ENCODE results near the gene MEAF6.
"Not testable (repeated sequence)": the region's sequence is repeated elsewhere in the genome, so short reads cannot be mapped to it uniquely, and the experiment has no call there.

The MEAF6 gene

DNA sequence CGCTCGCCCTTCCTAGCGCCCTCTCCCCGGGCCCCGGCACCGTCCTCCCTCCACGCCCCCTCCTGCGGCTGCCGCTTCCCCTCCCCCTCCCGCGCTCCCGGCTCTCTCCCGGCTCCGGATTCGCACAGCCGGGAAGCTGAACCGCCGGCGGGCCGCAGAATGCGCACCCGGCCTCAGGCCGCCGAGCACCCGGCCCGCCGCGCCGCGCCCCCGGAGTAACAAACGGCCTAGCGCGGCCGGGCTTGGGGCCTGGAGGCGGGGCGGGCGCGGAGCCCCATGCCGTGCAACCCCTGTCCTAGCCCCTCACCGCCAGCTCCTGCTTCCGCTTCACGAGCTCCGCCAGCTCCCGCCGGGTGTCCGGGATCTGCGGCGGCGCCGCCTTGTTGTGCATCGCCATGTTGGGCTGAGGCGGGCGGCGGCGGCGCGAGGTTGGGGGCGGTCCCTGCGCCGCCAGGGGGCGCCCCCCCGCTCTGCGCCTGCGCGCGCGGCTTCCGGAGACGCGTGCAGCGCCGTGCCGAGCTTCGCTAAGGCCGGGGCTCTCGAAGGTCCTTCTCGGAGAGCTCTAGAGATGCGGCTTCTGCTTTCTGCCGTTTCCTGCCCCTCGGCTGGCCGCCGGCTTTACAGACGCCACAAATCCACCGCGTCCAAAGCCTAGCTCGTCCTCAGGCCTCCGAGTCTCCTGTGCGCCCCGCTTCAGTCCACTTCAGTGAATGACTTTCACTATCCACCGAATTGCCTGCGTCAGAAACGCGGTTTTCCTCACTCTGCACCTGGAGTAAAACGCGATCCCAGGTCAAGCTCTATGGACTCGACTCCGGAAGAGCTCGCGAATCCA is at the start of gene MEAF6:
MEAF6 (minus strand) TSS at position 417 of the 835 bp plus-strand sequence; CDS start at position 397, 20 bp downstream.
- DNase-seq, result peak; percentile 84

DNA sequence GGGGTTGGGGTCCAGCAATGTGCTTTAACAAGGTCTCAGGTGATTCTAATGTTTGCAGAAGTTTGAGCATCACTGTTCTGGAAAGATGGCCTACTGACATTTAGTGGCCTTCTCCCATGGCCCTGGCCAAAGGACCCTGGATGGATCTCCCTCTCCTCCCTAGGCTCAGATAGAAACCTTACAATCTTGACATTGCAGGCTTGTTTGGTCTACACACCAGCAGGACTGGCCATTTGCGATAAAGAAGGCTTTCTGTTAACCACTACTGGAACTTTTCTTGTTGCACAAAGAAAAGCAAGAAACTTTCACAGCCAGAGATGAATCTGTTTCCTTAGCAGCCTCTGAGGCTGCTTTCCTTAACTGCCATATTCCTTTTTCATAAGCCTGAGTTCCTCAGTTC is 48.4 kb upstream of the MEAF6 start:
- DNase-seq, result no peak

DNA sequence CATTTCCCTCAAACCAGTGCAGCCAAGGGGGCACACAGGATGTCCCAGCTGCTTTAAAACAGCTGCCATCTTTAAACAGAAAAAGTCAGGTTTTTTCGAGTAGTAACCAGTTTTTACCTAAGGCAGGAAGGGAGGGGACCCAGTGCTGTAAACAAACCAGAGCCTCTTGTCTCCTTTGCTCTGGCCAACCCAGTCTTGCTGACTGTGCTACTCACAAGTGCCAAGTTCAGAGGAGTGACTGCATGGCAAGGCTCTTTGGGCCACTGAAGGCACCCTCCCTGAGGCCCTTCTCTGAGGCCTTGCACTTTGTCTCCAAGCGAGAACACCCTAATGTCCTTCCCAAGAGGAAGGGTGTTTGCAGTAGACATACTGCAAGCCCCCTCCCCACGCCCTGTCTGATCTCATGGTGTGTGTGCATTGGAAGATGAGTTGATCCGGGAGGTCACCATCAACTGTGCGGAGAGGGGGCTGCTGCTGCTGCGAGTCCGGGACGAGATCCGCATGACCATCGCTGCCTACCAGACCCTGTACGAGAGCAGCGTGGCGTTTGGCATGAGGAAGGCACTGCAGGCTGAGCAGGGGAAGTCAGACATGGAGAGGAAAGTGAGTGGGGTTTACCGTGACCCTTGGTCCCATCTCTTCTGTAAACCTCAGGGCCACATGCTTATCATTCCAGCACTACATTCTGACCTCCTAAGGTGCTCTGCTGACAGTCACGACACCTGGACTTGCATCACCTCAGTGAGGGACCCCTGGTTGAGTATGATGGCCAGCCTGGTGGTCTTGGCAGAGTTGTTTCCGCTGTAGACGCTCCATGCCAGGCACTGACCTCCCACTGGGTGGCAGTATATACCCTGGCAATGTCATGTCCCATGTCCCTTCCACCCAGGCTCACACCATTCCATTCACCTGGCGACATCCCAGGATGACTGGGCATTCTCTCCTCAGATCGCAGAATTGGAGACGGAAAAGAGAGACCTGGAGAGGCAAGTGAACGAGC is 46.9 kb upstream of the MEAF6 start:
- peak; percentile 23 for DNase-seq

DNA sequence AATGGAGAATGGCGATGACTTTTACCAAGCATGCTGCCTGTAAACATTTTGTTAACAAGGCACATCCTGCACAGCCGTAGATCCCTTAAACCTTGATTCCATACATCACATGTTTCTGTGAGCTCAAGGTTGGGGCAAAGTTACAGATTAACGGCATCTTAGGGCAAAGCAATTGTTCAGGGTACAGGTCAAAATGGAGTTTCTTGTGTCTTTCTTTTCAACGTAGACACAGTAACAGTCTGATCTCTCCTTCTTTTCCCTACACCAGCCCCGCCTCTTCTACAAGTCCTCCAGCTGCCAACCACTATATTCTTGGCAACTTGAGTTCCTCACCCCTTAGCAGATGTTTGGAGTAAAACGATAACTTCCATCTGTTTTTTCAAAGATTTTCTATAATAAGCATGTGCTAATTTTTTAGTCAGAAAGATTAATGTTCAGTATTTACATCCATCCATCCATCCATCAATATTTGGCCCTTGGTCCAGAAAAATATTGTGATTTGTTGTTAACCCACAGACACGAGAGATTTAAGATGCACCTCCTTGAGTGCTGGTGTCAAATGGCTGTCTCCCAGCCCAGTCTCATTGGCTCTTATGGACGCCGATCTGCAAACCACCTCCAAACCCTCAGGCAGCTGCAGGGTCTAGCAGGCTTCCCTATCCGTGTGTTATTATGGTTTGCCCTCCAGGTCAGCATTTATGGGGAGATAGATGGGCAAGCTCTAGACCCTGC is 46.0 kb upstream of the MEAF6 start:
- no peak for DNase-seq

DNA sequence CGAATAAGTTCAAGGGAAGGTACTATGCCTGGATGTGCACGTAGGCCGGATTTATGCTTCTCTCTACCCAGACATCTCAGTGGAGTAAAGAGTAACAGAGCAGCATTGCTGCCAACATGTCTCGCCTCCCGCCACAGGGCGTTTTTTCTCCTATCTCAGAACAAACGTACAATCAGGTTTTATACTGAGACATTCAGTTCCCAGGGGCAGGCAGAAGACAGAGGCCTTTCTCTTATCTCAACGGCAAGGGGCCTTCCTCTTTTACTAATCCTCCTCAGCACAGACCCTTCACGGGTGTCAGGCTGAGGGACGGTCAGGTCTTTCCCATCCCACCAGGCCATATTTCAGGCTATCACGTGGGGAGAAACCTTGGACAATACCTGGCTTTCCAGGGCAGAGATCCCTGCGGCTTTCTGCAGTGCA is 45.4 kb upstream of the MEAF6 start:
- DNase-seq, result not testable (repeated sequence)

DNA sequence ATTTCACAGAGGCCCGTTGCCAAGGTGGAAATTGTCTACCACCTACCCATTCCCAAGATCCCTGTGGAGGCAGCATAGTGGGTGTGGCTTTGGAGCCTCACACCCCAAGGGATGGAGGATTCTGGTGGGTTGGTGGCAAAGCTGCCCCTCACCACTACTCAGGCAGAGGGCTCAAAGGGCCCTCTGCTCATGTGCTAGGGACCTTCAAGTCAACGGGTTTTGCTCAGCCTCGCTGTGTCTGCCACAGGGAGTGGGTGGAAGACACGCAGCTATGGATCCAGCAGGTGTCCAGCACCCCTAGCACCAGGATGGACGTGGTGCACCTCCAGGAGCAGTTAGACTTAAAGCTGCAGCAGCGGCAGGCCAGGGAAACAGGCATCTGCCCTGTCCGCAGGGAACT is 44.5 kb upstream of the MEAF6 start:
- DNase-seq, result no peak

DNA sequence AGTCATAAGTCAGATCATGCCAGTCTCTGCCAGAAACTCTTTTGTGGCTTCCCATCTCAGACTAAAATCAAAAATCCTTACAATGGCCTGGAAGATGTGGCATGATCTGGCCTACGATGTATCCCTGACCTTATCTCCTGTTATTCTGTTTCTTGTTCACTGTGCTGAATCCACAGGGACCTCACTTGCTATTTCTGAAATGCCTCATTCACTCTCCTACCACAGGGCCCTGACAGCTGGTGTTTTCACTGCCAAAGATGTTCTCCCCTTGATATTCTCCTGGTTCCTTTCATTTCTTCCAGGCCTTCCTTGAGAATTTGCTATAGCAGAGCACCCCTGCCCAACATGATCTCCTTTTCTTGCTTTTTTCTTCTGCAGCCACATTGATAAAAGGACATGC is 43.8 kb upstream of the MEAF6 start:
- no peak for DNase-seq

DNA sequence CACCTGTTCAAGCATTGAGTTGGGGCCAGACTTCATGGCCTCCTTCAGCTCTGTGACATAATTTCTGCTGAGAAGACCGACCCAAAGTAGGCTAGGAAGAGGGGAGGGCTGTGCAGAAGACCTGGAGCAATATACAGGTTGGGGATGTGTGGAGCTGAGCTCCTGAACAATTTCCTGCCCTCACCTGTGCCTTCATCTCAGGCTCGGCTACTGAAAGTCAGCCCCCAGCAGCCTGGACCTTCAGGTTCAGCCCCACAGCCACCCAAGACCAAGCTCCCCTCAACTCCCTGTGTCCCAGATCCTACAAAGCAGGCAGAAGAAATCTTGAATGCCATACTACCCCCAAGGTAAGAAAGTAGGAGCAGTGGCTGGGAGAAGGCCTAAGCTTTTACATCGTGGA is 42.8 kb upstream of the MEAF6 start:
- DNase-seq, result no peak

DNA sequence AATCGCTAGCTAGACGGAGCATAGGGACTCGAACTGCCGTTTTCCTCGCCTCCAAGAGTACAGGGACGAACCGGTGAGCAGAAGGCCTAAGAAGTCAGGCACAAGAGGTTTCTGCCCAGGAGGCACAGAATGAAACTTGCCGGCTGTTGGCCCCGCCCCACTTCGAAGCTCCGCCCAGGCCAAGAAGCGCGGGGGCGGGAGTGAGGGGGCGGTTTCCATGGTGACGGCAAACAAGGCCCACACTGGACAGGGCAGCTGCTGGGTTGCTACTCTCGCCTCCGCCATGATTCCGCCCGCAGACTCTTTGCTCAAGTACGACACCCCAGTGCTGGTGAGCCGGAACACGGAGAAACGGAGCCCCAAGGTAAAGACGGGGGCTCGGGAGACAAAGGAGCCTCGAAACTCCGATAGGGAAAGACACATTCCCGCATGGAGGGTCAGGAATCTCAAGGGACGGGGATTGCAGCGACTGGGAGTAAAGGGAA is 42.2 kb upstream of the MEAF6 start, which contains the start of gene DNALI1:
DNALI1 (plus strand) TSS at position 229 of the 485 bp plus-strand sequence; CDS start at position 284, 55 bp downstream.
- no peak for DNase-seq

DNA sequence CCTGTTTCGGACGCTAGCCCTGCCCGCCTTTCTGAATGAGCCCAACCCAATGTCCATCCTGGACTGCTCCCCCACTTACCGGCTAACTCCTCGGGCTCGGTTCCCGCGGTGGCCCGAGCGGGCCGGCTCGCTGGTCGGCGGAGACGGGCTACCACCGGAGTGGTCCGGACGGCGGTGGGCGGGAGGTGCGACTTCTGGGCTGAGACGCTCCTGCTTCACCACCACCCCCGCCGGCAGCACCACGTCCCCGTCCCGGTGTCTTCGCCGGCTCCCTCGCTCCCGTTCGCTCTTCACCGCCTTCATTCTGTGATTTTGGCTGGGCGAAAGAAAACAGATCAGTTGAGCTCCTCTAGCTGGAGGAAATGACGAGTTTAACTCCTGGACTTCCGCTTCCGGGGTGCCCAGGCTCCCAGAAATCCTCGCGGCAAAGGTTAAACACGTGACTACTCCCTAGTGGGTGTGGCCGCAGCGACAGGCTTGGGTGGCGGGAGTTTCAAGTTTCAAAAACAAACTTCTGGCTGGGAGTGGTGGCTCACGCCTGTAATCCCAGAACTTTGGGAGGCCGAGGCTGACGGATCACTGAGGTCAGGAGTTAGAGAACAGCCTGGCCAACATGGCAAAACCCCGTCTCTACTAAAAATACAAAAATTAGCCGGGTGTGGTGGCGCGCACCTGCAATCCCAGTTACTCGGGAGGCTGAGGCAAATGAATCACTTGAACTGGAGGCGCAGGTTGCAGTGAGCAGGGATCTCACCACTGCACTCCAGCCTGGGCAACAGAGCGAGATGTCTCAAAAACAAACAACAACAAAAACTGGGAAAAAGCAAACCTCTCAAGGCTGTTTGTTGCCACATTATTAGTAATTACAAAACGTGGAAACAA is 39.6 kb upstream of the MEAF6 start, which contains the start of gene SNIP1:
SNIP1 (minus strand) TSS at position 367 of the 882 bp plus-strand sequence; CDS start at position 303, 64 bp downstream.
- DNase-seq, result peak; percentile 78

DNA sequence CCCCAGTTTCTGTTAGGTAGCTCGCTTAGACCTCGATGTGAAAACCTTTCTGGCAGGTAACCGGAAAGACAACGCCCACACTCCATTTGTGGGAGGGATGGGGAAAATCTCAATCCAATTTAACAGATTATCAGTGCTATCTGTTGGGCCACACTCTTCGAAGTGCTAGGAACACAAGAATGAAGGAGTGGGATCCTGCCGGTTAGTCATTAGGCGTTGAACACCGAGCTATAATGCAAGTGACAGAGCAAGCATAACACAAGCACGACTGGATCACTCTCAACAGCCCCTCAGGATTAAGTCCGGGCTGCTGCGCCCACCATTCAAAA is 39.0 kb upstream of the MEAF6 start:
- no peak for DNase-seq

DNA sequence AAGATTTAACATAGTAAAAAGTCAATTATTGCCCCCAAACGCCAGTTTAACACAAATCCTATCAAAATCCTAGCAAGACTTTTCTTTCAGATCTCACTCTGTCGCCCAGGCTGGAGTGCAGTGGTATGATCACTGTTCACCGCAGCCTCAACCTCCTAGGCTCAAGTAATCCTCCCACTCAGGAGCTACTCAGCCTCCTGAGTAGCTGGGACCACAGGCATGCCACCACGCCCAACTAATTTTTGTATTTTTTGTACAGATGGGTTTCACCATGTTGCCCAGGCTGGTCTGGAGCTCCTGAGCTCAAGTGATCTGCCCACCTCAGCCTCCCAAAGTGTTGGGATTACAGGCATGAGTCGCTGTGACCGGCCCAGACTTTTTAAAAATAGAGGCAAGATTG is 34.8 kb upstream of the MEAF6 start:
- DNase-seq, result no peak

DNA sequence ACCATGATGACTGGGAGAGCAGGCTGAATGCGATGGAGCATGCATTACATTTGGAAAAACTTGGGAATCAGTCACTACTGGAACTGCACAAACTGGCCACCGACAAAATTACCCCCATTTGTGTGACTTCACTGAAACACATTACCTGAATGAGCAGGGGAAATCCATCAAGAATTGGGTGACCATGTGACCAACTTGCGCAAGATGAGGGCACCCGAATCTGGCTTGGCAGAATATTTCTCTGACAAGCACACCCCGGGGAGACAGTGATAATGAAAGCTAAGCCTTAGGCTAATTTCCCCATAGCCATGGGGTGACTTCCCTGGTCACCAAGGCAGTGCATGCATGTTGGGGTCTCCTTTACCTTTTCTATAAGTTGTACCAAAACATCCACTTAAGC is 30.5 kb upstream of the MEAF6 start:
- no peak for DNase-seq

DNA sequence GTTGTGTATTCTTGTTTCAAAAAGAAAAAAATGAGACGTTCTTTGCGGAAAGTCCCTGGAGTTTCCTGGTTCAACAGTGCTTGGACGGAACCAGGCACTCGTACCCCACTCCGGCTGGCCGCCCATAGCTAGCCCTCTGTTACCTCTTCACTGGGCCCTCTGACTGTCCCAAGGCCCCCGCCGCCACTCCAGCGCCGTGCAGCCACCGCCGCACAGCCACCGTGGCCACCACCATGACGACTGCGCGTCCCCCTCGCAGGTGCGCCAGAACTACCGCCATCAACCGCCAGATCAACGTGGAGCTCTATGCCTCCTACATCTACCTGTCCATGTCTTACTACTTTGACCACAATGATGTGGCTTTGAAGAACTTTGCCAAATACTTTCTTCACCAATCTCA is 30.0 kb upstream of the MEAF6 start:
- no peak for DNase-seq

DNA sequence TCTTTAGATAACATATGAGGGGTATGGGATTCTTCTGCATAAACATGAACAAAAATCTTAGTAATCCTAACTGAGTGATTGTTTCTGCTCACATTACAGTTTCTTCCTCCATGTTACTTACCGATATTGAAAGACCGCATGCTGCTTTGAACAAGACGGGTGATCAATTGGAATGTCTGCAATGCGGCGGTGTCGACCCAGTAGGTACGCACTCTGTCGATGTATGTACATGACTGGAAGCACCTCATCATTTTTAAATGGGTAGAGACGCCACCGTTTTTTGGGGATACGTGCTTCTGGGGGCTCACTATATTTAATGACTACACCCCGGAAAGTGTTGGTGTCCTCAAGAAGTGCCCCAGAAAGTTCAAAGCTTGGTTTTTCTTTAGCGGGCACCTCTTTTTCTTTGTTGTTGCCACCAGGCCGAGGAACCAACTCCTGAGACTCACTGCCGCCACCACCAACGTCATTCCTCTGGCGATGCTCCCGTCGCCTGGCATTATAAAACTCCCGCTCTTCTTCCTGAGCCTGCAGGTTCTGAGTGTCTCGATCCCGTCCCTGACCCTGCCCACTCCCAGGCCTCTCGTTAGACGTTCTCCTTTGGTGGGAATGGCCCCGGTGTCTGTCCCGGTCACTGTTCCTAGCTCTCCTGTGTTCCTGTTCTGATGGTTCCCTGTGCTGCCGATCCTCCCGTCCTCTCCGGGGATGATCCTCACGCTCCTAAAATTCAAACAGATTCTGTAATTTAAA is 25.6 kb upstream of the MEAF6 start:
- no peak for DNase-seq

DNA sequence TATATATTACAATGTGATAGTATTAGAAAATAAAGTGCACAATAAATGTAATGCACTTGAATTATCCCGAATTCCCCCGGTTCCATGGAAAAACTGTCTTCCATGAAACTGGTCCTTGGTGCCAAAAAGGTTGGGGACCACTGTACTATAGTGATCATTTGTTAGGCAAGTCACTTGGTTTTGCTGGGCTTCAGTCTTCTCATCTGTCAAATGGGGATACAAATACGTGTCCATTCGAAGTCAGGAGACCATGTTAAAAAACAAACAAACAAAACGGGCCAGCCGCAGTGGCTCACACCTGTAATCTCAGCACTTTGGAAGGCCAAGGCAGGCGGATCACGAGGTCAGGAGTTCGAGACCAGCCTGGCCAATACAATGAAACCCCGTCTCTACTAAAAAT is 24.6 kb upstream of the MEAF6 start:
- not testable (repeated sequence) for DNase-seq

DNA sequence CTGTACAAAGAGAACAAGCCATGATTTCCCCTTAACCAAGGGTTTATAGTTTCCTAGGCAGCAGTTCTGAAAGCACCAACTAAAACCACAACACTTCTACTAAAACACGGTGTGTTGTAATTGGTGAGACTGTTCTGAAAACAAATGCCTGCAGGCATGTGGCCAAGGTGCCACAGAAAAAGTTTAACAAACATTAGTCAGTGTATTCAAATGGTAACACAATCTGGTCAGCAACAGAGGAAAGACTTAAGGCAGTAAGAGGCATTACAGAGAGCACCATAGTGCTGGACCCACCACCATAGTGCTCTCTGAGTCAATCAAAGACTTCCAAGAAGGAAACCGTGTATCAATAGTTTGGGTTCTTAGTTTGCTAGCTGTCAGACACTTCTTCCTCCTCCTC is 22.8 kb upstream of the MEAF6 start:
- no peak for DNase-seq

DNA sequence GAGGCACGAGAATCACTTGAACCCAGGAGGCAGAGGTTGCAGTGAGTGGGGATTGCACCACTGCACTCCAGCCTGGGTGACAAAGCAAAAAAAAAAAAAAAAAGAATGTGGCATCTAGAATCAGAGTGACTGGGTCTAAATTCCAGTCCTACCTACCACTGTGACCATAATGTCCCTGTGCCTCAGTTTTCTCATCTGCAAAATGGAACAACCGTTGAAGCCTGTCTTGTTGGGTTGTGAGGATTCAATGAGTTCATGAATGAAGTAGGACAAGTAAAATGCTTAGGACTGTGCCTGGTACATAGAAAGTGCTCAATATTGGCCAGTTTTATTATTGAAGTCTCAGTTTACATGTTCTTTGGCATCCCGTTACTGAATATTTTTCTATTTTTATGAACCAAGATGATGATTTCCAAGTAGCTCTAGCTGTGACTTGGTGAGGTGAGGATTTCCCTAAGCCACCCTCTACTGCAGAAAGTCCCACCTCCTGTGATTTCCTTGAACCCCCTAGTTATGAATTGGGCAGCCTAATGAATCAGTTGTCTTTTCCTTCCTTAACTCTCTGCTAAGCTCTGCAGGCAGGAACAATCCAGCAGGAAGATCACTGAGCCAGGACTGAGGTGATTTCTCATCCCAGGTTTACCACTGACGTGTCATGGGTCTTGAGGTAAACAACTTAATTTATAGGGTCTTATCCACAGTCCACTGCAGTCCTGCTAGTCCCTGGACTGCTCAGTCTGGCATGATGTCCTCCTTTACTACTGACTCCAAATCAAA is 18.9 kb upstream of the MEAF6 start:
- DNase-seq, result no peak

DNA sequence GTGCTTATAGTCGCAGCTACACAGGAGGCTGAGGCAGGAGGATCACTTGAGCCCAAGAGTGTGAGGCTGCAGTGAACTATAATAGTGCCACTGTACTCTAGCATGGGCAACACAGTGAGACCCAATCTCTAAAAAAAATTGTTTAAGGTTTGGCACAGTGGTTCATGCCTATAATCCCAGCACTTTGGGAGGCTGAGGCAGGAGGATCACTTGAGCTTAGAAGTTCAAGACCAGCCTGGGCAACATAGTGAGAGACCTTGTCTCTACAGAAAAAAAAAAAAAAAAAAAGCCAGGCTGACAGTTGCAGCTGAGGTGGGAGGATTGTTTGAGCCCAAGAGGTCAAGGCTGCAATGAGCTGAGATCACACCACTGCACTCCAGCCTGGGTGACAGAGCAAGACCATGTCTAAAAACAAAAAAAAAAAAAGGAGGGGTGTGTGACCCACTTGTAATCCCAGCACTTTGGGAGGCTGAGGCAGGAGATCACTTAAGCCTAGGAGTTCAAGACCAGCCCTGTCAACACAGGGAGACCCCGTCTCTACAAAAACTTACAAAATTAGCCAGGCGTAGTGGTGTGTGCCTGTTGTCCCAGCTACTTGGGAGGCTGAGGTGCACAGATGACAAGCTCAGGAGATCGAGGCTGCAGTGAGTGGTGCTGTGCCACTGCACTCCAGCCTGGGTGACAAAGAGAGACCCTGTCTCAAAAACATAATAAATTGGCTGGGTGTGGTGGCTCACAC is 18.0 kb upstream of the MEAF6 start:
- not testable (repeated sequence) for DNase-seq

Data from stimulated activated CD4-positive, alpha-beta T cell treated with anti-CD3 and anti-CD28 coated beads, Interleukin-12 subunit alpha, Interleukin-12 subunit beta, amount 100 ng/mL, for 4 hours (primary cell).